Effector memory CD4-positive, alpha-beta T cell (primary cell): ENCODE data around the gene TERF2IP.

Experiments
- DNase-seq, 3 donors: peaks; one replicate each; pipeline ENCODE4 v3.0.0-alpha.2; 2020
- H3K27ac ChIP-seq: 2 replicates; pipeline ENCODE4 v1.7.0; 2013; ENCODE audit warnings: mild to moderate bottlenecking, low read length, moderate library complexity; ENCODE audit not compliant: insufficient read depth, poor library complexity, severe bottlenecking
- H3K27me3 ChIP-seq: replicated peaks from 2 replicates; pipeline ENCODE4 v1.7.0; 2013; ENCODE audit warnings: mild to moderate bottlenecking, low read length; ENCODE audit not compliant: insufficient read depth, control insufficient read depth, poor library complexity, severe bottlenecking
- H3K36me3 ChIP-seq: 2 replicates; pipeline ENCODE4 v1.7.0; 2013; ENCODE audit warnings: mild to moderate bottlenecking, low read length, moderate library complexity; ENCODE audit not compliant: control insufficient read depth, insufficient read depth
- H3K4me1 ChIP-seq: 2 replicates; pipeline ENCODE4 v1.7.0; 2013; ENCODE audit warnings: low read length, mild to moderate bottlenecking; ENCODE audit not compliant: control insufficient read depth, insufficient read depth, poor library complexity, severe bottlenecking
- H3K4me3 ChIP-seq: 2 replicates; pipeline ENCODE4 v1.7.0; 2013; ENCODE audit warnings: low read length, low read depth, mild to moderate bottlenecking; ENCODE audit not compliant: insufficient read depth, poor library complexity, severe bottlenecking
- H3K9me3 ChIP-seq: 2 replicates; pipeline ENCODE4 v1.7.0; 2013; ENCODE audit warnings: mild to moderate bottlenecking, low read length, moderate library complexity; ENCODE audit not compliant: control insufficient read depth

TERF2IP gene

DNA sequence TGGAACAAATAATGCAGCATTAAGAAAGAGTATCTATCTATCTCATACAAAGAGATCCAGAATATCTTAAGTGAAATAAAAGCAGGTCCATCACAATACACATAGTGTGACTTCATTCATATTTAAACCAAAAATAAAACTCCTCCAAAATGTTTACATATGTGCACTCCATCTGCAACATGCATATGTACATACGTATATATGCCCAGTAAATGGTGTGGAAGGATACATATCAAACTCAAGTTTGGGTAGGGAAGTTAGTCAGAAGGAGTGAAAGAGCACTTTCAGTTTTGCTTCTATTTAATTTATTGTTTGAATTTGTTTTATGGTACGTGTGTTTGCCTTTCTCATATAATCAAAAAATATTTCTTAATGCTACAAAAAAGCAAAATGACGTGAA lies 12.5 kb upstream of the TERF2IP start:
- DNase-seq = no peak
- Histone ChIP-seq H3K27me3 (no peaks in the 10 kb centered on the region), H3K27ac (no peak overlapping the region), H3K36me3 (peaks cover 84% of the 10 kb centered on the region), H3K9me3 (no peaks in the 10 kb centered on the region), H3K4me3 (no peak overlapping the region), H3K4me1 (no peaks in the 10 kb centered on the region)

DNA sequence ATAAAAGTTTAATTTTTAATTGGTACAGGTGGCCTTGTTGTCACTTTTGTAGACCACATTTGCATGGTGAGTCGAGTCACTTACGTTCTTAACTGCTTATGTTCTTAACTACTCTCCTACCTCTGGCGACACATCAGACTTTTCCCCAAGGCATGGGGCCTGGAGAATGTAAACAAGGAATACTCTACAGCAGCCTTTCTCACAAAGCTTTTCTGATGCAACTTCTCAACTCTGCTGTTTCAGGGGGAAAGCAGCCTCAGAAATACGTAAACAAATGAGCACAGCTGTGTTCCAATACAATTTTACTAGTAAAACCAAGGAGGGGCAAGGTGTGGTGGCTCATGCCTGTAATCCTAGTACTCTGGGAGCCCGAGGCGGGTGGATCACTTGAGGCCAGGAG lies 7.0 kb upstream of the TERF2IP start:
- Histone ChIP-seq H3K4me3 (no peak overlapping the region), H3K9me3 (no peaks in the 10 kb centered on the region), H3K36me3 (peaks cover 66% of the 10 kb centered on the region), H3K27me3 (no peaks in the 10 kb centered on the region), H3K27ac (no peak overlapping the region), H3K4me1 (peaks cover 14% of the 10 kb centered on the region)
- no peak for DNase-seq

DNA sequence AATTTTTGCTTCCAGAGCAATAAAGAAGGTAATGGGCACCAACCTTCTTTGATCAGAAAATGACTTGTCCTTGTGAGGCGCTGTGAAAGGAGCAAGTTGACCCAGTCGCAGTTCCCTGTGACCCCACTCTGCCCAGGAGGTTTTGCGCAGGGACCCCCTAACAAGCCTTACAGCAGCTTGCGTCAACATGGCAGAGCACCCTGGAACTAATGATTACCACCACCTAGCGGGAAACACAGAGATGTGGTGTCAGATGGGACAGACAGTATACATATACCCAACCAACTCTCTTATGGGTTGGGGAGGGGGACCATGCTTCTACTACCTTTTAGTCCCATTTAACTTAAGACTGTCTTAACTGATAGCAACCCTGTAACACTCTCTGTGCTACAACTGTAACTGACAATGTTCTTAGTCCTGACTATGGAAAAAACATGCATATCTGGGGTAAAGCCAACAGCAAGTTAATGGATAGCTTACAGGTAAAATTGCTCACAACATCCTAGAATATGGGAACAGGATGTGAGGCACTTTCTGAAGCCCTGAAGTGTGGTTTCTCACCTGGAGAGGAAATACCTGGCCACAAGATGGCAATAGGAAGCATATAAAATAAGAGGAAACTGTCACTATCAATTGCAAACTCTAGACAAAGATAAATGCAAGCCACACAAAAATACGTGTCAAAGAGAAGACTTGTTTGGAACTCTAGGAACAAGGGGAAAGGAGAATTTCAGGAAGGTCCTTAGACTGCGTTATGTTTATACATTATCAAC lies 3.1 kb upstream of the TERF2IP start:
- no peaks in the 10 kb centered on the region for H3K27me3 ChIP-seq
- H3K4me3 ChIP-seq = no peak overlapping the region
- H3K36me3 ChIP-seq = peaks cover 38% of the 10 kb centered on the region
- H3K27ac ChIP-seq = peak overlapping the region; percentile 11
- DNase-seq = no peak
- peaks cover 28% of the 10 kb centered on the region for H3K4me1 ChIP-seq
- no peaks in the 10 kb centered on the region for H3K9me3 ChIP-seq

DNA sequence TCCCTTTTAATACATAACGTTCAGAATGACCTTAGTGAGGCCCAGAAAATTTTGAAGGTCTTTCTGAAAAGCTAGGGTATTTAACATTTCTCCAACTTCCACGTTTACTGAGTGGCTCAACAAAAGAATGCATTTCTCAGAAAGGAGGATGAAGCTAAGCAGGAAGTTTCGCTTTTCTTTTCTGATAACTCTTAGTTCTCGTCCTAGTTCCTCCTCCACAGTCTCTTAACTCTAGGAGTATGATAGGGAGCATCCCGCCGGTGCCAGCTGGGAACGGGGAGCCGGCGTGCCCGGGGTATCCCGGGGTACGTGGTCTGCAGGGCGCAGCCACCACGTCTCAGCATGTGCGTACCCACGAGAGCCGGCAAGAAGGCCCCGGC lies 471 bp upstream of the TERF2IP start:
- H3K9me3 ChIP-seq = no peaks in the 10 kb centered on the region
- no peak for DNase-seq
- peak overlapping the region; percentile 92 for H3K27ac ChIP-seq
- peaks cover 13% of the 10 kb centered on the region for H3K36me3 ChIP-seq
- H3K27me3 ChIP-seq = no peaks in the 10 kb centered on the region
- peaks cover 48% of the 10 kb centered on the region for H3K4me1 ChIP-seq
- H3K4me3 ChIP-seq = peak overlapping the region; percentile 90

DNA sequence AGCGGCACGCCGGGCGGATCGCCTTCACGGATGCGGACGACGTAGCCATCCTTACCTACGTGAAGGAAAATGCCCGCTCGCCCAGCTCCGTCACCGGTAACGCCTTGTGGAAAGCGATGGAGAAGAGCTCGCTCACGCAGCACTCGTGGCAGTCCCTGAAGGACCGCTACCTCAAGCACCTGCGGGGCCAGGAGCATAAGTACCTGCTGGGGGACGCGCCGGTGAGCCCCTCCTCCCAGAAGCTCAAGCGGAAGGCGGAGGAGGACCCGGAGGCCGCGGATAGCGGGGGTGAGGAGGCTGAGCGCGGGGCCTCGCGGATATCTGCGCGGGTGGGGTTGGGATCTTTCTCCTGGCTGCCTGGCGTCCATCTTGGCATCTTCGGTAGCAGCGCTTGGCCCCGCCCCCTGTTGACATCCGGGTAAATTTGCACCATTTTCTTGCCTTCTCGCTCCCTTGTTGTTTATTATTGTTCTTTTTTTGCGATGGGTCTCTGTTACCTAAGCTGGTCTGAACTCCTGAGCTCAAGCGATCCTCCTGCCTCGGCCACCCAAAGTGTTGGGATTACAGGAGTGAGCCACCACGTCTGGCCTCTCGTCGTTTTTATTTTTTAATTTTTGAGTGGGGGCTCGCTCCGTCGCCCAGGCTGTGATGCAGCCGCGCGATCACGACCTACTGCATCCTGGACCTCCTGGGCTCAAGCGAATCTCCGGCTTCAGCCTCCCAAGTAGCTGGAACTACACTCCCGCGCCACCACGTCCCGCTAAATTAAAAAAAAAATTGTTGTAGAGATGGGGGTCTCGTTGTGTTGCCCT lies 898 bp downstream of the TERF2IP start:
- Histone ChIP-seq H3K9me3 (no peaks in the 10 kb centered on the region), H3K27ac (peak overlapping the region; percentile 92), H3K4me3 (peak overlapping the region; percentile 90), H3K27me3 (no peaks in the 10 kb centered on the region), H3K4me1 (peaks cover 52% of the 10 kb centered on the region), H3K36me3 (peaks cover 4% of the 10 kb centered on the region)
- DNase-seq = peak; percentile 67 to 79 (median 76)

DNA sequence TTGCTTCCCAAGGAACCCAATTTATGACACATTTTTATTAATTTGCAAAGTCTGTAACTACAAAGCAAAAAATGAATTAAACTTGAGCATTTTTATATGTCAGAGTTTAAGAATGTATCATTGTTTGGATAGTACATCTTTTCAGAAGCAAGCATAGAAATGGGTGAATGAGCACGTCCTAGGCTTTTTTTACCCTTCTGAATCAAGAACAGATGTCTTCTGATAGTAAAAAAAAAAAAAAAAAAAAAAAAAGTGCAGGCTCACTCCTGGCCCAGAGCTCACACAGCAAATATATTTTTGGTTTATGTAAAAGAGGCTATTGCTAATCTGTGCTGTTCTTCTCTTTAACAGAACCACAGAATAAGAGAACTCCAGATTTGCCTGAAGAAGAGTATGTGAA lies 6.3 kb downstream of the TERF2IP start:
- Histone ChIP-seq H3K4me1 (peaks cover 27% of the 10 kb centered on the region), H3K36me3 (peaks cover 44% of the 10 kb centered on the region), H3K4me3 (no peak overlapping the region), H3K27ac (no peak overlapping the region), H3K27me3 (no peaks in the 10 kb centered on the region), H3K9me3 (no peaks in the 10 kb centered on the region)
- no peak for DNase-seq

DNA sequence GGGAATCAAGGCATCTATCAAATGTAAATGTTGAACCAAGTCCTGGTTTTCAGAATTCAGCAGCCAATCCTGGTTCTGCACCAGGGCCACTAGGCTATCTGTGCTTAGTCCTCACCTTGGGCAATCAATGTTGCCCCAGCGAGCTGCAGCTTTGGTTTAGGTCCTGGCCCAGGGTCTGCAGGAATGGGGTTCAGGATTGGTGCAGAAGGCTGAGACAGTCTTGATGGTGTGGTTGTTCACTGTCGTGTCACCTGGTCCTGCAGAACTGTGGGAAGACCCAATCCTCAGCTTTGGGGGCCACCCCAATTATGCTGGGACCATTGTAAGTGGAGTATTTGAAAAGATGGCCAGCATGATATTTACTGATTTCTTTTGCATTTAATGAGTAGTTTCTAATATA lies 10.6 kb downstream of the TERF2IP start:
- Histone ChIP-seq H3K36me3 (peaks cover 44% of the 10 kb centered on the region), H3K9me3 (no peaks in the 10 kb centered on the region), H3K27ac (no peak overlapping the region), H3K4me1 (peaks cover 3% of the 10 kb centered on the region), H3K4me3 (no peak overlapping the region), H3K27me3 (no peaks in the 10 kb centered on the region)
- no peak for DNase-seq

DNA sequence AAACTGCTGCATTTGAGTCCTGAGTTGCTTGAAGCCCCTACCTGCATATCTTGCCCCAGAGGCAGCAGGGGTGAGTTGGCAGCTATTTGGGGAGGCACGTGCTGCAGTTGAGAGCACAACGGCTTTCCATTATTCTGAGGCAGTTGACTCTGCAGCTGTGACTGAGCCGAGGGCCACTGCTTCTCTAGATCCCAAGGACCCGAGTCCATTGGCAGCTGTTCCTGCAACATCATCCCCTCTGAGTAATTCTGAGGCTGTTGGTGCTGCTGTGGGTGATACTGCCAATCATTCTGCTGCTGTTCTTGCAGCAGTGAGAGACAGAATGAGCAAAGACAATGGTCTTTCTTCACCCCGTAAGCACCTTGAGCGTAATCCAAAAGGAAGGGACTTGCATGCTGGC lies 12.7 kb downstream of the TERF2IP start:
- Histone ChIP-seq H3K36me3 (peaks cover 33% of the 10 kb centered on the region), H3K27ac (no peak overlapping the region), H3K27me3 (no peaks in the 10 kb centered on the region), H3K9me3 (no peaks in the 10 kb centered on the region), H3K4me1 (peaks cover 3% of the 10 kb centered on the region), H3K4me3 (no peak overlapping the region)
- no peak for DNase-seq

DNA sequence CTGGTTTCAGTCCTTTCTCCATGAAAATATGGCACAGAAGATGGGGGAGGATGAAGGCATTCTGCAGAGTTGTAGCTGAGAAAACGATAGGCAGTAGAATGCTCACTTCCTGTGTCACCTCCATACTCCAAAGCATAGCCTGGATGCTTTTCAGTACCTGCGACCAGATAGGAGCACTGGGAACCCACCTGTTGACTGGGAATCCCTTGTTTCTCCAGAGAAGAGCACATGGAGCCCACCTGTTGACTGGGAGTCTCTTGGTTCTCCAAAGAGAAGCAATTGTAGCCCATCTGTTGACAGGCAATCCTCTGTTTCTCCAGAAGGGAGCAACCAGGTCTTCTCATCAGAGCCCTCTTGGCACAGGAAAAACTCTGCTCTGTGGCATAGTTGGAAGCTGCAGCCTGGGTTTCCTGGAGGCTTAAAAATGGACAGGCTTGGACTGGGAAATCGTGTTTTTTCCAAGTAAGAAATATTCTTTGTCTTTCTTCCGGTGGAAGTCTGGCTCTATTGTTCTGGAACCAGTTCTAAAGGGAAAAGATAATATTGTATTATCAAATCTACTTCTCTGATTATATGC lies 13.2 kb downstream of the TERF2IP start:
- Histone ChIP-seq H3K4me3 (no peak overlapping the region), H3K4me1 (peaks cover 3% of the 10 kb centered on the region), H3K9me3 (no peaks in the 10 kb centered on the region), H3K27ac (no peak overlapping the region), H3K27me3 (no peaks in the 10 kb centered on the region), H3K36me3 (peaks cover 28% of the 10 kb centered on the region)
- DNase-seq = no peak

DNA sequence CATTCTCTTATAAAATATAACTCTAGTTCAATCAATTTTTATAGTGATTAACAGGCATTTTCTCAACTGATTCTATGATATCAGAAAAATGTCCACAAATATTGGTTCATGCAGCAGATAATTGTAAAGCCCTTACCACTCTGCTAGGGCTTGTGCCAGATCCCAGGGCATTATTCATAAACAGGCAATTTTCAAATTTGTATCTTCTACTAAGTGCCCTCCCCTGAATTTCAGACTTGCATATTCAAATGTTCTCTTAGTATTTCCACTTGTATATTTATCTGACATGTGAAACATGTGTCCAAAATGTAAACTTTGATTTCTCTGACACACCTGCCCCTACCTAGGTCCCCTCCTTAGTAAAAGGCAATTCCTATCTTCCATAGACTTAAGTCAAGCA lies 19.9 kb downstream of the TERF2IP start:
- no peaks in the 10 kb centered on the region for H3K4me1 ChIP-seq
- no peak for DNase-seq
- H3K27me3 ChIP-seq = no peaks in the 10 kb centered on the region
- no peaks in the 10 kb centered on the region for H3K36me3 ChIP-seq
- H3K27ac ChIP-seq = no peak overlapping the region
- H3K4me3 ChIP-seq = no peak overlapping the region
- no peaks in the 10 kb centered on the region for H3K9me3 ChIP-seq
